Kidney glomerular epithelial cell (primary cell): ENCODE measurements around the gene VSIG10L.

Experiments used
- DNase-seq: peaks from one replicate; lab custom pipeline; 2025; lab: John Stamatoyannopoulos, UW

Gene VSIG10L

DNA sequence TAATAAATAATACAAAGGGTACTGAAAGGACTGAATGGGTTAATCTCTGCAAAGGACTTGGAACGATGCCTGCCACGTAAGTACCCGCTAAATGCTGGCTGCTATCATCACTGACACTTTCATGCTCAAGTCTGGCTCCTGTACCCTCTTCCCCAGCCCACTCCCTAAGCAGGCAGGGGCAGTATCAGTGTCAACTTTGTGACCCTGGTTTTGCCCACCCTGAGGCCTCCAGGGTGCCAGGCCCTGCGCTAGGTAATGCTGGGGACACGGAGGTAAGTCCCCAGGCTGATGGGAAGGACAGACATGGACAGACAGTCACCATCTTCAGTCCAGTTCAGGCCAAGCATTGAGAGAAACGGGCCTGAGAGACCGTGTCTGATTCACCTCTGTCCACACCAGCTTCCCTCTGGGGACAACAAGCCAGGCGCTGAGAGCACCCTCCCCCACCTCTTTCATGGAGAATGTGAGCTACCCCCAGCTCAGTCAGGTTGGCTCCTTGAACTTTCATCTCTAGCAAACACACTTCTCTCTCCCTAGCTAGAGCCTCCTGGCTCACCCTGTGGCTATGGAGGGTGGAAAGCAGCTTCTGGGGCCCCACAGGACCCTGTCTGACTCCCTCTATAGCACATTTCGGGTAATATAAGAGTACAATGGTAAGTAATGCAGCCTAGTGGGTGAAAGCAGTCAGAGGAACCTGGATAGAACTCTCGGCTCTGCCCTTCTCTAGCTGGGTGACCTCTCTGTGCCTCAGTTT lies 23.4 kb upstream of the VSIG10L start:
- no peak for DNase-seq

DNA sequence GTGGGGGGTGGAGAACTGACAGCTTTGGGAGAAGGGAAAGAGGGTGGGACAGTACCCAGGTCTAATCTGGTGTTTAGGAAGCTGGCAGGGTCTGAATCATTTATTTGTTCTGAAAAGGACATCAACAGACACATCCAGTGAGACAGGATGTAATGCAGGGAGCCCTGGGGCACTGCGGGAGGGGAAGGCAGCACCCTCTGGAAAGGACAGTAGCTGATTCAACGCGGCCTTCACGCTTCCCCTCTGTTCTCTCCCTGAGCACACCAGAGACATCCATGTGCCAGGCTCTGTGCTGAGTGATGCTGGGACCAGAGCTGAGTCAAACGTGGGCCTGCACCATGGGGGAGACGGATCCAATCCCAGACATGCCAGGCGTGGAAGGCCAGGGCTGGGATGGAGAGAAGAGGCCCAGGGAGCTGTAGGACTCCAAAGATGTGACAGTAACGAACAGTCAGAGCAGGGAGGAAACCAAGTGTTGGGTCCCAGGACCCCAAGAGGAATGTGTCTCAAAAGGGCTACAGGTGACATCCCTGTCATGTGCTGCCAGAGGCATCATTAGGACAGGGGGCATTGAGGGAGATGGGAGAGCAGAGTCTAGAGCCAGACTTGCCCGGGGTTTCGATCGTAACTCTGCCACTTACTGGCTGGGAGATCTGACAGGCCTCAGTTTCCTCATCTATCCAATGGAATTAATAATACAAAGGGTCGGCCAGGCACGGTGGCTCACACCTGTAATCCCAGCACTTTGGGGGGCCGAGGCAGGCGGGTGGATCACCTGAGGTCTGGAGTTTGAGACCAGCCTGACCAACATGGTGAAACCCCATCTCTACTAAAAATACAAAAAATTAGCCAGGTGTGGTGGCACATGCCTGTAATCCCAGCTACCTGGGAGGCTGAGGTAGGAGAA lies 22.5 kb upstream of the VSIG10L start:
- DNase-seq: no peak

DNA sequence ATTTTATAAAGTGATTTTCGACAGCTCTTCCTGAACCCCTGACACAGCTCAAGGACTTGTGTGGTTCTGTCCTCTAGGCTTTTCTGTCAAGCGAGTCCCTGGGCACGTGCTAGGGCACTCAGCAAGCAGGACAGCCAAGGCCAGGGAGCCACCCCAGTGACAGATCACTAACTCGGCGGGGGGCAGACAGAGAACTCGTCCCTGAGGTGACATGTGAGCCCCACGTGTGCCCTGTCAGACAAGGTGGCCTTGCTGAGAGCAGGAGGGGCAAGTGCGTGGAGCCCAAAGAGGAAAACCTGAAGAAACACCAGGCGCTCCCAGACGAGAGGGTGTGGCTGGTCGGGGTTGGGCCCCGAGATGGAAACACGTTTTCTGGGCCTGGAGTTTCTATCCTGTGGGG lies 19.3 kb upstream of the VSIG10L start:
- DNase-seq: no peak

DNA sequence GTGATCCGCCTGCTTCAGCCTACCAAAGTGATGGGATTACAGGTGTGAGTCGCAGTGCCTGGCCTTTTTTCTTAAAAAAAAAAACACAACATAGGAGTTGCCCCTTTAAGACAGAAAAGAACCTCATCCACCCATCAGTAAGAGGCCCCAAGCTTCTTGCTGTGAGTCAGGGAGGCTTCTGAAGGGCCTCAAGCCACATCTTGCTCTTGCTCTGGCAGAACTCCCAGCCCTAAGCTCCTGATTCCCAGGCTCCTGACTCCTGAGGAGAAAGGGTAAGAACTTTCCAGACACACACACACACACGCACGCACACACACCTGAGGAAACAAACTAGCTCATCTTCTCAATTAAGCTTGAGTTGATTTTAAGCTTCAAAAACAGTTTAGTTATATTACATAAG lies 17.4 kb upstream of the VSIG10L start:
- DNase-seq: no peak

DNA sequence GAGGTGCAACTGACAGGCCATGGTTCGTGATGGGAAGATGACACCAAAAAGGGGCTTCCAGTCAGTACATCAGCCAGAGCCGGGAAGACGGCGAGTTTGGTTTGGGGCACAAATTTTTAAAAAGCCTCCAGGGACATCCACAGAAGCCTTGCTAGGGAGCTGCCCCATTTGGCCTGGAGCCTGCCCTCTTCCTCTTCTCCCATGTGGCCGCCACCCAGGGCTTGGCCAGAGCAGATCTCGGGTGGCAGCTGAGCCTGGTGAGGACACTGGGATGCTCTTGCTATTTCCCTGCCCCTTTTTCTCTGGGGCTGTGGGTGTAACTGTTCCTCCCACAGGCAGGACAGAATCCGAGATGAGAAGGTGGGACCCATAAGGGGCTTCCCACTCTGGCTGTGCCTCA lies 16.0 kb upstream of the VSIG10L start:
- no peak for DNase-seq

DNA sequence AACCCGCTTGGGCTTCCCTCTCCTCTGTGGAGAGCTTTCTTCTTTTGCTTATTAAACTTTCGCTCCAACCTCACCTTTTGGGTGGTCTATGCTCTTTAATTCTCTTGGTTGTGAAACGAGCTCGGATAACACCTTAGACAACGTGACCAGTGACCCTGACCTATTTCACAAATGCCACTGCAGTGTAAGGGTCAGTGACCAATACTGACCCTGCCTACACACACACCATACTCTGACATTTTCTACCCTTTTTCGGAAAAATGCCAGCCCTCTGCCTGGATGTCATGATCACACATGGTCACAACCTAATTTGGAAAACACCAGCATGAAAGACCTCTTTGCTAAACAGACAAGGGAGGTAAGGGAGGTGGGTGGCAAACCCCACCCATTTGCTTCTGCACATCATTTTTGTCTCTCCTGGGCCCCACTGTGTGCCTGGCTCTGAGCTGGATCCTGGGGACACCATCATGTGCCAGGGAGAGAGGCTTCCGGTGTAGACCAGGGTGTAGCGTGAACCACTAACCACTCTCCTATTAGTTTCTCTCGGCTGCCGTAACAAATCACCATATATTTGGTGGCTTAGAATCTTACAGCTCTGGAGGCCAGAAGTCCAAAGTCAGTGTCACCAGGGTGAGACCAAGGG lies 14.3 kb upstream of the VSIG10L start:
- DNase-seq: no peak

DNA sequence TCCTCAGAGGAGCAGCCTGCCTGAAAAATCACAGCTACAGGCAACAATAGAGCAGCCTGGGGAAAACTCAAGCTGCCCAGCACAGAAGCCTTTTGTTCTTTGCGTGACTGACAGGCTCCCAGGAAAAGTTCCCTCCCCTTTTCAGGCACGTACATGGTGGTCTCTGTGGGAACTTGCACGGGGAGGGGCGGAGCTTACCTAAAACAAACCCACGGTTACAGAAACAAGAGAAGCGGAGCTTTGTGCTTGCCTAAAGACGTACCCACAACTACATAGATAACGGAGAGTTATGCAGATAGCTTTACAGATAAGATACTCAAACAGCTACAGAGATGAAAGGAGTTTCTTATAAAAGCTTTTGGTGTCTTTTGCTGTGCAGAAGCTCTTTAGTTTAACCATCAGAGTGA lies 12.8 kb upstream of the VSIG10L start:
- DNase-seq: no peak

DNA sequence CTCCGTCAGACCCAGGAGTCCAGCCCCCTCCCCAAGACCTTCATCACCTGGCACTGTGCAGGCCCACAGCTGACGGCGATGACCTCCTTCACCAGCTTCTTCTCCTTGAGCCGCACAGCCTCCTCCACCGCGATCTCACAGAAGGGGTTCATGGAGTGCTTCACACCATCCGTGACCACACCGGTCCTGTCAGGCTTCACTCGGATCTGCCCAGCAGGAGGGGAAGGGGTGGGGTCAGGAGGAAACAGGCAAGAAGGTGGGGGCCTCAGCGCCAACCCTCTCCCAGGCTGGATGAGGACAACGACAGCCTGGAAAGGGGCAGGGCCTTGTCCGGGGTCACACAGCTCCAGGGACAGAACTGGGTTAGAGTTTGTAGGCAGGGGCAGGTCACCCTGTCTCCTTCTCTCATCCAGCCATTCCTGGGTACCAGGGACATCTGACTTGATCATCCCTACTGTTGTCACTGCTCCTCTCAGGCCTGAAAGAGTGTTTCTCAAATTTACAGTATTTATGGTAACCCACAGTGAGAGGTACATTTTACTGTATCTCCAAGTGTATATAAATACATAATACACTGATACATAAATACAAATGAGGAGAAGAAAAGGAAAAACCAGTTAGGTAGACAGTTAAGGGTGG lies 12.3 kb upstream of the VSIG10L start:
- DNase-seq: no peak

DNA sequence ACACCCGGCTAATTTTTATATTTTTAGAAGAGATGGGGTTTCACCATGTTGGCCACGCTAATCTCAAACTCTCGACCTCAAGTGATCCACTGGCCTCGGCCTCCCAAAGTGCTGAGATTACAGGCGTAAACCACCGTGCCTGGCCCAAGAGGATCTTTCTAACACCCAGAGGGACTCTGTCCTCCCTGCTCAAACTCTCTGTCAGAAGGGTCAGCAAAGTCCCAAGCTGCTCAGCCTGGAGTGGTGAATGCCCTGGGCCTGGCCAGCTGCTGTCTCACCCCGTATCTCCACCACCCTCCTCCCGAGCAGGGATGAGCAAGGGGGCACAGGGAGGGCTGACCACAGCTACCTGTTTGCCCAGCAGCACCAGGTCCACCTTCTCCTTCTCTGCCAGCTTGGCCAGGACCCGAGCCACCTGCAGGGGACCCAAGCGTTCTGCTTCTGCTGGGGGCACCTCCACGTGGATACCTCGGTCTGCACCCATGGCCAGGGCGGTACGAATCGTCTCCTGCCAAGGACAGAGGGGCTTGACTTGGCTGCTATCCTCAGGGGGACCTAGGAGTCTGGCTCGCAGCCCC lies 10.9 kb upstream of the VSIG10L start:
- no peak for DNase-seq

DNA sequence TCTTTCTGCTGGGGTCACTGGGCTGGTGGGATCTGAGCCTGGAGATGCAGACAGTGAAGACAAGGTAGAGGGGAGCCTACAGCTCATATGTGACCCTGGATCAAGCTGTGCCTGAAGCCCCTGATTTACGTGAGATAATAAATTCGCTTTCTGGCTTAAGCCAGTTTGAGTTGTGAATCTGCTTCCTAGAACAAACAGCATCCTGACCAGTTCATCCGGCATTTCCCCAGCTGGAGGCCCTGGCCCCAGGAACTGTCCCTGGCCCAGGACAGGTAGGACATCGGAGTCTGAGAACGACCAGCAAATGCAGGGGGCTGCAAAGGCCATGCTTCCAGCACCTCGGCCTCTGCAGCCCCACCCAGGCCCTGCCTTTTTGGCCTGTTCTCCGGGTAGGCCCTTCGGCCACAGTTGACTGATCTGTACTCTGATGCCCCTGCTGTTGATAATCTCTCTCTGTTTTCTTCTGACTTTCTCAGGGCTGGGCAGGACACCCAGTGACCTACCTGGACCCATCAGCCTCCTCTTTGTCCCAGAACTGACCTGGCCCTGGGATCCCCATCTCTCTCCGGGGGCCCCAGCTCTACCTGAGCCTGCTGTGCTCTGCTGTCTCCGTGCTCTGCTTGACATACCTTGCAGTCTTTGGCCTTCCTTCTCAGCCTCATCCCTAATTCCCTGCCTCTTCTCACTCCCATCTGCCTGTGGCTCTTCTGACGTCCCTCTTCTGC lies 9.5 kb upstream of the VSIG10L start:
- DNase-seq: no peak

DNA sequence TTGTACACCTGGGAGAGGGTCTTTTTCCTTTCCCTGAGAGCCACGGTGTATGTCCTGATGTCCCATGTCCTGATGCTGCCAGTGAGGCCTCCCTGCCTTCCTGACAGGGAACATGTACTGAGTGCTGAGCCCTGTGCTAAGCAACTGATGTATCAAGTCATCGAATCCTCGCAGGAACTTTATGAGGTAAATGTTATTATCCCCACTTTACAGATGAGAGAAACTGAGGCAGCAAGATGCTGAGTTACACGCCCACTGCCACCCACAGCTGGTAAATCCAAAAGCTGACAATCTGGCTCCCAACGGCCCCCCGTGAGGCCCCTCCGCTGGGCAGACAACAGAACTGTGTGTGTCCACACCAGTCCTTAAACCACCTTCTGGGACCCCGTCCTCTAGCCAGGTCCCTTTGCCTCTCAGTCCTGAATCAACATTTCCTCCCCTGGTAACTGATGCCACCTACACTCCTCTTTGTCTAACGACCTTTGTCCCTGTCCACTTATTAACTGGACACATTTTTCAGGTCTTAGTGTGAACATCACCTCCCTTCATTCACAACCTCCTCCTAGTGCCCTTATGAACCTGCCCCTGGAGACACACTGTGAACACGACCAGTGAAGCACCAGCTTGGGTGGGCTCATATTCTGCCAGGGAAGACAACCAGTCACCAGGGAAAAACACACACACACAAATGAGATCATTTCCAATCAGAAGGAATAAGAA lies 5.4 kb upstream of the VSIG10L start:
- DNase-seq: no peak

DNA sequence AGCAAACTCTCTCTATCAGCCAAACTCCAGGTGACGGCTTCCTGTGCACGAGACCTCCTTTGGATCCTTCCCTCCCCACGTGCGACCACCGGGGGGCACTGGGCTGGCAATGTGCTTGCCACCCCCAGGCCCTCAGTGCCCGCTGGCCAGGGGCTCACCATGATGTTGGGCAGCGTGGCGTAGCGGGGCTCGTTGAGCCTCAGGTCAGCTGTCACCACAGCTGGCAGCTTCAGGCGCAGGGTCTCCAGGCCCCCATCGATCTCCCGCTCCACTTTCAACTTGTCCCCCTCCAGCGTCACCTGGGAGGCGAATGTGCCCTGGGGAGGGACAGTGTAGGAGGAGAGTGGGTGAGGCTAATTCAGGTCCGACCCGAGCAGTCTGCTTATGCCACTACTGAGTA lies 4.8 kb upstream of the VSIG10L start:
- no peak for DNase-seq

DNA sequence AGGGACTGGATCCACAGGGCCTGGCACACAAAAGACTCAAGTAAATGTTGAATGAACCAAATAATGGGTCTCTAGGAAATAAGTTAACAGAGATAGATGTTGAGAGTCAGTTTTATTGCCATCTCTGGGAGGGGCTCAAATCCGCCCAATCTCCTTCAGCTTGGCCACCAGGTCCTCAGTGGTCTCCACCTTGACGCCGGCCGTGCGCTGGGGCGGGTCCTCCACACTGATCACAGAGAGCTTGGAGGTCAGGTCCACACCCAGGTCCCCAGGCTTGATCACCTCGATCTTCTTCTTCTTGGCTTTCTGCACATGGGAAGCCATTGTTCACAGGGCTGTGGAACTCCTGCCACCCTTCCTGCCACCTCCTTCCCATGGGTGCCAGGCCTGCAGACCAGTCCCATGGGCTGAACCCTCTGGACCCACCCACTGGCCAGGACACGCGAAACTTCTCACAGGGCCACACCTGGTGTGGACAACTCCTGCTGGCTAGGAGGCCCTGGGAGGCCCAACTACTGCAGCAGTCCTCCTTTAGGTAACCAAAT lies 3.2 kb upstream of the VSIG10L start:
- DNase-seq: no peak

DNA sequence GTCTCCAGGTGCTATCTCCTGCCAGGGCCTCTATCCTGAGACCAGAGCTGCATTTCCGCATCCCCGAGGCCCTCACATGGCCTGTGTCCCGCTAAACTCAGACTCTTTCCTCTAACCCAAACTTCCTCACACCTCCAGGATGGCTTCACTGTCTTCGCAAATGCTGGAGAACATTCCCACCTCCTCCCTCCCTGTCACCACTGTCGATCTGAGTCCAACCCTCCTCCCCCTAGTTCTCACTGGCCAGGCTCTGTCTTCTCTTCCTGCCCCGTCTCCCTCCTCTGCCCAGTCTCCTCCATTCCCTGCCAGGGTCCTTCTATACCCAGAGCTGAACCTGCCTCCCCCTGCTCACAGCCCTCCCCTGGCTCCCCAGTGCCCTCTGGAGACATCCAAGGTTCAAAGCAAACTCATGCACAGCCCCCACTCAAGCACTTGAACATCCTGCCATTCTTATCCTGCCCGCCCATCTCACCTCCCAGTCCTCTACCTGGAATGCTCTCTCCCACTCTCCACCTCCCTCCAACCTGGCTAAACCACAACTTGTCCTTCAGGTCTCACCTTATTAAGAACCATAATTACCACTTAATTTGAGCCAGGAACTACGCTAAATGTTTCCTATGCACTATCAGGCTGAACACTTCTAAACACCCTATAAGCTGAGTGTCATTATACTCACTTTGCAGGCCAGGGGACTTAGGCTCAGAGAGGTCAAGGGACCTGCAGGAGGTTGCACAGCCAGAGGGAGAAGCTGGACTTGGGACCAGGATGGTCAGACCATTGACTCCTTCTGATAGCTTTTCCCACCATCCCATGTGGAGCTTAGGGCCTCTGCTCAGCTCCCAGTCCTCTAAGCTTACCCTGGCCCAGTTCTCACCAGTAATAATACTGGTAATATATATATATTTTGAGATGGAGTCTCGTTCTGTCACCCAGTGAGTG lies 961 bp upstream of the VSIG10L start:
- no peak for DNase-seq

DNA sequence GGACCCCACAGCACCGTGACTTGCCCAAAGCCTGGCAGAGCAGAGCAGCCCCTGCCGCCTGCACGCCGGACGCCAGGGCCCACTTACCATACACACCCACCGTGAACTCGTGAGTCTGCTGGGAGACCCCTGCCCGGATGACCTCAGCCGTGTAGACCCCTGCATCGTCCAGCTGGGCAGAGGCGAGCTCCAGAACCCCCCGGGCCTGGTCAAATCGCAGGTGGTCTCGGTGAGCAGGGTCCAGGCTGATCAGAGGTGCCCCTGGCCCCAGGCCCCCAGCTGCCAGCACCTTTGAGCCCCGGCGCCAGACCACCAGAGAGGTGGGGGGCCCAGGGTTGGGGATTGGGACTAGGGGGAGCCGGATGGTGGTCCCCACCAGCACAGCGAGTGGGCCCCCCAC lies 873 bp downstream of the VSIG10L start:
- DNase-seq: no peak

DNA sequence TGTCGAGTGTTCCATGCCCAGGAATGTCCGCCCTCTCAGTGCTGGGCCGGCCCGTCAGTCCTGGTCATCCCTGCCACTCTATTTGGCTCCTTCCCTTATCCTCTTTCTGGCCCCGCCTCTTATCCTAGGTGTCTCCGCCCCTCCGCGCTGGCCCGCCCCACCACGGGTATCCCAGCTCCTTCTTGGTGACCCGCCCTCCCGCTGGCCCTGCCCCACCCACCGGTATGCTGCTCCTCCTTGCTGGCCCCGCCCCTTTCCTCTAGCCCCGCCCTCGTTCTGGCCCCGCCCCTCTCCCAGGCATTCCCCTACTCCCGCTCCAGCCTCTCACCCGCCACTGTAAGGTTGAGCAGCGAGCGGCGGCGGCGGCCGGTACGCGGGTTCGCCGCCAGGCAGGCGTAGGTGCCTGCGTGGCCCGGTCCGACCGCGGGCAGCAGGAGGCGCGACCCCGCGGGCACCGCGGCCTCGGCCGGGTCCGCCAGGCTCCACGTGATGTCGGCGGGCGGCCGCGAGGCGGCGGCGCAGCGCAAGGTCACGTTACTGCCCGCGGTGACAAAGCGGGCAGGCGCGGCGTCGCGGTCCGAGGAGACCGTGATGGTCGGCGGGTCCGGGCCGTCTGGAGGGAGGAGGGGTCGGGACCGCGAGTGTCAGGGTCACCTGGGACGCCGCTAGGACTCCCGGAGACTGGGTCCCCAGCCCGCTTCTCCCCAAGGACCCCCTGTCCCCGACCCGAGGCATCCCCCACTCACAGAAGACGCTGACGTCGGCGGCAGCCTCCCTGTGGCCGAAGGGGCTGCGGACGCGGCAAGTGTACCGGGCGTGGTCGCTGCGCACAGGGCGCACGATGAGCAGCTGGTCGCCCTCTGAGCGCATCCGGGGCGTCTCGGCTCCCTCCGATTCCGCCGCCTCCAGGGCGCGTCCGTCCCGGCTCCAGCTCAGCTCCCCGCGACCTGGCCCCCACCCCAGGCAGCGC lies 2.0 kb downstream of the VSIG10L start:
- DNase-seq: peak; percentile 89

DNA sequence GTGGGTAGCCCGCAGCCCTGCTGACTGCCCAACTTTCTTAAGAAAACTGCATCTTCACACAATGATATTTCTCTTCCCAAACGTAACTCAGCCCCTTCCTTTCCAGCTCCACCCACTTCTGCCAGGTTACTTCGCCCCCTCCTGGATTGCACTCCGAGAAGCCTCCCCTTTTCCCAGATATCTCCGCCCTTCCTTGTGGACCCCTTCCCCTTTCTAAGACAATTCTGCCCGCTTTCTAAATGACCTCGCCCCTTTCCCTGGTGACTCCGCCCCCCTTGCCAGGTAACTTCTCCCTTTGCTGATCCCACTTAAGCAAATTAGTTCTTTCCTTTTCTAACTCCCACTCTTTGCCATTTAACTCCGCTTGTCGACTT lies 2.6 kb downstream of the VSIG10L start:
- DNase-seq: no peak
